ENCODE measurements around the gene GADL1.

DNA sequence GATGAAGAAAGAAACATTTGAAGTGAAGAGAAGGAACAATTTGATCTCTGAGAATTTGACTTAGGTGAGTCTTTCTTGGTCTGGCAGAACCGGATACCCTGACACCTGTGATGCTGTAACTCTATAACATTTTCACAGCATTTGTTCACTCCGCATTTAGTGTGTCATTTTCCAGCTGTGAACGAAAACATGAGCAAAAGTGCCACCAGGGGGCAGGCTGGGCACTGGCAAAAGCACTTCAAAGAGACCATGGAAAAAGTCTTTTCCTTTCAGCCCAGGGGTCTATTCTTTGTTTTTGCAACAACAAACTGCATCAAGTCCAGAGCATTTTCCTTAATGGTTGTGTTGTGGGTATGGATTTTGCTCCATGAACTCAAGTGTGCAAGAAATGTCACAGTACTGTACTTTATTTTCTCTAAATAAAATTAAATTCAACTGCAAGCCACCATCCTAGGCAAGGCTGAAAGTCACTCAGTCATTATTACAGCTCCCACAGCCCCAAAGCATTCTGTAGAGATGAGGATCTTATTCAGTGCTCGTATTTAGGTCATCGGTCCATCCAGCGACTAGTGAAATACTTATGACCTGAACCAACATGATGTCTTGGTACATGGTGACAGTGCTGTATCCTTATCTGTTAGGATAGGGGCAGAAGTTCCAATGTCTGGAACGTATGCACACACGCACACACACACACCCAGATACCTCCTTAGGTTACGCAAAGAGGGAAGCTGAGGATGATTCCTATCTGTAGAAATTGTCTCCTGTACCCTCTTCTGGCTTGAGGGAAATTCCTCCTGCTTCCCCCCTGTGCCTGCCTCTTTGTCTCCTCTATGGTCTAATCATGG lies 125.5 kb downstream of the GADL1 start:
- TF ChIP-seq, protein P1, sequence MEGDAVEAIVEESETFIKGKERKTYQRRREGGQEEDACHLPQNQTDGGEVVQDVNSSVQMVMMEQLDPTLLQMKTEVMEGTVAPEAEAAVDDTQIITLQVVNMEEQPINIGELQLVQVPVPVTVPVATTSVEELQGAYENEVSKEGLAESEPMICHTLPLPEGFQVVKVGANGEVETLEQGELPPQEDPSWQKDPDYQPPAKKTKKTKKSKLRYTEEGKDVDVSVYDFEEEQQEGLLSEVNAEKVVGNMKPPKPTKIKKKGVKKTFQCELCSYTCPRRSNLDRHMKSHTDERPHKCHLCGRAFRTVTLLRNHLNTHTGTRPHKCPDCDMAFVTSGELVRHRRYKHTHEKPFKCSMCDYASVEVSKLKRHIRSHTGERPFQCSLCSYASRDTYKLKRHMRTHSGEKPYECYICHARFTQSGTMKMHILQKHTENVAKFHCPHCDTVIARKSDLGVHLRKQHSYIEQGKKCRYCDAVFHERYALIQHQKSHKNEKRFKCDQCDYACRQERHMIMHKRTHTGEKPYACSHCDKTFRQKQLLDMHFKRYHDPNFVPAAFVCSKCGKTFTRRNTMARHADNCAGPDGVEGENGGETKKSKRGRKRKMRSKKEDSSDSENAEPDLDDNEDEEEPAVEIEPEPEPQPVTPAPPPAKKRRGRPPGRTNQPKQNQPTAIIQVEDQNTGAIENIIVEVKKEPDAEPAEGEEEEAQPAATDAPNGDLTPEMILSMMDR (IDR thresholded peaks at IDR 0.05) = peak; percentile 63 to 72 (median 68)
- TF ChIP-seq POLR2A (IDR thresholded peaks at IDR 0.05) = no peak
